HG02610 (cell line): ENCODE measurements around the gene PPEF1.

Experiments
- ATAC-seq: cut with Tn5 transposase; IDR thresholded peaks from one replicate; pipeline ENCODE4 v1.9.1; 2021; ENCODE audit warnings: mild to moderate bottlenecking, moderate library complexity; ENCODE audit not compliant: unreplicated experiment

PPEF1 gene

DNA sequence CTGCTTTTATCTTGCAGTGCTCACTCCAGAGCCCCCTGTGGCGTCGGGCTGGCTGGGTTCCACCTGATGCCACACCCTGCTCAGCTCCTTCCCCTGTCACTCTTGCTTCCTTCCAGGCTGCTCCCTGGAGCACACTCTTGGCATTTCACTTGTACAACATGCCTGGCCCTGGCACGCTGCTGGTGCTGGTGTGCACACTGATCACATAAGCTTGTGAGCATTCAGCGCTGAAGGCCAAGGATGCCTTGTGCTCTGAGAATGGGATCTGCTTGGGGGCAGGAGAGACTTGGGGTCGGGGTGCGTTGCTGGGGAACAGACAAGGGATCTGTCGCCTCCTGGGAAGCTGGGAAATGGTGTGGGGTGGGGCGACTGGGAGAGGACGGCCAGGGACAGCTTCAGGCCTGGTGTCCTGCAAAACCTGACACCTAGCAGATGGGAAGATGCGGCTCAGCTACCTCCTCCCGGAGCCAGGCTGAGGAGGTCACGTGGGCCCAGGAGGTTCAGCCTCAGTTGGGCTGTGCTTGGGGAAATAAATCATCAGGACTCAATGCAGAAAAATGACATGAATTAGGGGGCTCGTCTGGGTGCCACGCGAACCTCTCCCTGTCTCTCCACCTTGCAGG lies 167.9 kb downstream of the PPEF1 start:
- ATAC-seq, result no peak

DNA sequence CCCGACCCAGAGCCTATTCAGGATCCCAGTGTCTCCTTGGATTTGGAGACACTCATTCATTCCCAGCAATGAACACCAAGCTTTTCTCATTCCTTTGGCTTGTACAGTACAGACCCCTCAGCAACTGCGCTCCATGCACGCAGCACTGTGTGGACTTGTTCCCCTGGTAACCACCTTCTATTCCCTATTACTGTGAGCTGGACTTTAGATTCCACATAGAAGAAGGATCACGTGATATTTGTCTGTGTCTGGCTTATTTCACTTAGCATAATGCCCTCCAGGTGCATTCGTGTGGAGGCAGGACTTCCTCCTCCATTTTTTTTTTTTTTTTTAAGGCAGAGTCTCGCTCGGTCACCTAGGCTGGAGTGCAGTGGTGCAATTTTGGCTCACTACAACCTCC lies 170.0 kb downstream of the PPEF1 start:
- ATAC-seq, result no peak
